ENCODE results near the gene CCDC83. TPM values are rescaled to one million over a fixed set of nuclear protein-coding genes. Genes with fewer than 3 reads are reported as not detected.

CCDC83 gene
- total and polyA plus RNA-seq, 9 of the 15 experiments (the other 6 are each of a cell fraction or from before 2014, with no cell fraction given): not detected

DNA sequence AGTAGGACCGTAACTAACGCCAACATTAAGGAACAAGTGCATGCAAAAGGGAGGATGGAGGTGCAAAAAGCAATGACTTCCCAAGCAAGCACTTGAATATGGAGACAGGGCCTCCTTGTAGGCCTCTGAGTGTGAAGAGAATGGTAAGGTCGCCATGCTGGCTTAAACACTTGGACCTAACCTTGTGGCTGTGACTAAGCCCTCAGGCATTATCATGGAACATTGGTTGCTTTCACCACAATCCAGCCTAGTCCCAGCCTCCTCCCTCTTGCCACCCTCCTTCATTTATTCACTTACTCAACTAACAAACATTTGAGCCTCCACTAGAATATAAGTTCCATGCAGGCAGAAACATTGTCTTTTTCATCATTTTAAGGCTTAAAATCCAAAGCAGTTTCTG lies 32.4 kb upstream of the CCDC83 start:
- 0% methylated on average over 3 of the region's 3 CpGs for WGBS (ENCODE audit: insufficient coverage, low coverage, missing lambda C conversion rate)
- H3K4me1 ChIP-seq (replicated peaks in 1 of 2; ENCODE audit: control insufficient read depth in 2 of 2, insufficient read depth in 2 of 2, low read length in 2 of 2): no peaks in the 10 kb centered on the region
- H3K27ac ChIP-seq (ENCODE audit: extremely low read depth, low read depth, low read length): no peak overlapping the region
- no TSS peak for BruUV-seq (replicated peaks)
- no peaks in the 10 kb centered on the region for H3K36me3 ChIP-seq (ENCODE audit: control insufficient read depth, insufficient read depth, low read length)
- FAIRE-seq (no peak), ATAC-seq (no peak), DNase-seq (ENCODE audit: extremely low read depth in 1 of 4, low spot score in 3 of 4) (no peak)
- TF ChIP-seq ARHGAP35 (IDR thresholded peaks at IDR 0.05; ENCODE audit: partially characterized antibody) (no peak), PRDM10 (IDR thresholded peaks at IDR 0.05; ENCODE audit: partially characterized antibody) (no peak), RBBP5 (IDR thresholded peaks at IDR 0.05; ENCODE audit: borderline replicate concordance, insufficient read depth, low read length, poor library complexity, severe bottlenecking) (no peak), ZNF449 (CRISPR knock-in tag; IDR thresholded peaks at IDR 0.05) (no peak), PURB (CRISPR knock-in tag; IDR thresholded peaks at IDR 0.05; ENCODE audit: low read depth) (no peak), ZNF23 (CRISPR knock-in tag; IDR thresholded peaks at IDR 0.05) (no peak), ZNF551 (CRISPR knock-in tag; IDR thresholded peaks at IDR 0.05) (no peak), GTF2B (IDR thresholded peaks at IDR 0.05; ENCODE audit: extremely low read depth, insufficient read length) (no peak)
- TF ChIP-seq, protein P1, sequence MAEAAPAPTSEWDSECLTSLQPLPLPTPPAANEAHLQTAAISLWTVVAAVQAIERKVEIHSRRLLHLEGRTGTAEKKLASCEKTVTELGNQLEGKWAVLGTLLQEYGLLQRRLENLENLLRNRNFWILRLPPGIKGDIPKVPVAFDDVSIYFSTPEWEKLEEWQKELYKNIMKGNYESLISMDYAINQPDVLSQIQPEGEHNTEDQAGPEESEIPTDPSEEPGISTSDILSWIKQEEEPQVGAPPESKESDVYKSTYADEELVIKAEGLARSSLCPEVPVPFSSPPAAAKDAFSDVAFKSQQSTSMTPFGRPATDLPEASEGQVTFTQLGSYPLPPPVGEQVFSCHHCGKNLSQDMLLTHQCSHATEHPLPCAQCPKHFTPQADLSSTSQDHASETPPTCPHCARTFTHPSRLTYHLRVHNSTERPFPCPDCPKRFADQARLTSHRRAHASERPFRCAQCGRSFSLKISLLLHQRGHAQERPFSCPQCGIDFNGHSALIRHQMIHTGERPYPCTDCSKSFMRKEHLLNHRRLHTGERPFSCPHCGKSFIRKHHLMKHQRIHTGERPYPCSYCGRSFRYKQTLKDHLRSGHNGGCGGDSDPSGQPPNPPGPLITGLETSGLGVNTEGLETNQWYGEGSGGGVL (CRISPR knock-in tag; IDR thresholded peaks at IDR 0.05): no peak
- TF ChIP-seq, protein P2, sequence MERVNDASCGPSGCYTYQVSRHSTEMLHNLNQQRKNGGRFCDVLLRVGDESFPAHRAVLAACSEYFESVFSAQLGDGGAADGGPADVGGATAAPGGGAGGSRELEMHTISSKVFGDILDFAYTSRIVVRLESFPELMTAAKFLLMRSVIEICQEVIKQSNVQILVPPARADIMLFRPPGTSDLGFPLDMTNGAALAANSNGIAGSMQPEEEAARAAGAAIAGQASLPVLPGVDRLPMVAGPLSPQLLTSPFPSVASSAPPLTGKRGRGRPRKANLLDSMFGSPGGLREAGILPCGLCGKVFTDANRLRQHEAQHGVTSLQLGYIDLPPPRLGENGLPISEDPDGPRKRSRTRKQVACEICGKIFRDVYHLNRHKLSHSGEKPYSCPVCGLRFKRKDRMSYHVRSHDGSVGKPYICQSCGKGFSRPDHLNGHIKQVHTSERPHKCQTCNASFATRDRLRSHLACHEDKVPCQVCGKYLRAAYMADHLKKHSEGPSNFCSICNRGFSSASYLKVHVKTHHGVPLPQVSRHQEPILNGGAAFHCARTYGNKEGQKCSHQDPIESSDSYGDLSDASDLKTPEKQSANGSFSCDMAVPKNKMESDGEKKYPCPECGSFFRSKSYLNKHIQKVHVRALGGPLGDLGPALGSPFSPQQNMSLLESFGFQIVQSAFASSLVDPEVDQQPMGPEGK (CRISPR knock-in tag; IDR thresholded peaks at IDR 0.05; ENCODE audit: borderline replicate concordance): no peak
- no peaks in the 10 kb centered on the region for H3K9me3 ChIP-seq (replicated peaks; ENCODE audit: control insufficient read depth, insufficient read depth, low read depth, low read length)
- no peaks in the 10 kb centered on the region for H4K20me1 ChIP-seq (replicated peaks; ENCODE audit: control insufficient read depth, insufficient read depth, low read length)
- H3K4me3 ChIP-seq: no peak overlapping the region
- in situ Hi-C loops (cut with MboI): no loop called here
- no peaks in the 10 kb centered on the region for H3K79me2 ChIP-seq (ENCODE audit: control insufficient read depth, insufficient read depth, low read length)
- CTCF ChIA-PET (ENCODE audit: low intra/inter-chr PET ratio): no interaction called here
- H3K4me2 ChIP-seq (ENCODE audit: insufficient read depth, low read length): no peak overlapping the region; the same call in 1 of the 2 replicates
- no peak overlapping the region for H2AFZ ChIP-seq (ENCODE audit: low read depth, low read length)
- H3K9me1 ChIP-seq (ENCODE audit: control insufficient read depth, insufficient read depth, low read length): no peaks in the 10 kb centered on the region
- POLR2A ChIA-PET: no interaction called here
- intact Hi-C loops (cut with micrococcal nuclease): loop anchor here (10.0 kb wide), 1 partner anchor 228 kb away; no protein-coding TSS in a partner anchor
- peaks cover 14 to 21% of the 10 kb centered on the region in 2 experiments for H3K27me3 ChIP-seq (ENCODE audit: control insufficient read depth in 2 of 2, insufficient read depth in 2 of 2, low read length in 2 of 2)
- H3K9ac ChIP-seq (ENCODE audit: insufficient read depth in 1 of 2, low read depth in 2 of 2, low read length in 2 of 2): no peak overlapping the region

All from K562 (cell line).